ENCODE measurements around the gene CHAD. TPM values are rescaled to one million over a fixed set of nuclear protein-coding genes. Genes with fewer than 3 reads are reported as not detected.
"Not testable (repeated sequence)": the region's sequence is repeated elsewhere in the genome, so short reads cannot be mapped to it uniquely, and the experiment has no call there.

CHAD gene
- total RNA-seq, 1 experiment from 2014 or later, result not detected

- intact Hi-C loops (cut with micrococcal nuclease; ENCODE audit: unreplicated experiment), result no loop called here
- CTCF ChIA-PET, result interaction anchor here (1.1 to 4.9 kb wide), 4 partner anchors 12 to 51 kb away, joined by 3 to 39 read pairs (median 10); partner anchors contain the start of genes LRRC59 and RSAD1
- no TSS peak for BruUV-seq (replicated peaks)
- H3K36me3 ChIP-seq (ENCODE audit: control insufficient read depth, insufficient read depth, low read length), result no peaks in the 10 kb centered on the region
- TF ChIP-seq, protein P1, sequence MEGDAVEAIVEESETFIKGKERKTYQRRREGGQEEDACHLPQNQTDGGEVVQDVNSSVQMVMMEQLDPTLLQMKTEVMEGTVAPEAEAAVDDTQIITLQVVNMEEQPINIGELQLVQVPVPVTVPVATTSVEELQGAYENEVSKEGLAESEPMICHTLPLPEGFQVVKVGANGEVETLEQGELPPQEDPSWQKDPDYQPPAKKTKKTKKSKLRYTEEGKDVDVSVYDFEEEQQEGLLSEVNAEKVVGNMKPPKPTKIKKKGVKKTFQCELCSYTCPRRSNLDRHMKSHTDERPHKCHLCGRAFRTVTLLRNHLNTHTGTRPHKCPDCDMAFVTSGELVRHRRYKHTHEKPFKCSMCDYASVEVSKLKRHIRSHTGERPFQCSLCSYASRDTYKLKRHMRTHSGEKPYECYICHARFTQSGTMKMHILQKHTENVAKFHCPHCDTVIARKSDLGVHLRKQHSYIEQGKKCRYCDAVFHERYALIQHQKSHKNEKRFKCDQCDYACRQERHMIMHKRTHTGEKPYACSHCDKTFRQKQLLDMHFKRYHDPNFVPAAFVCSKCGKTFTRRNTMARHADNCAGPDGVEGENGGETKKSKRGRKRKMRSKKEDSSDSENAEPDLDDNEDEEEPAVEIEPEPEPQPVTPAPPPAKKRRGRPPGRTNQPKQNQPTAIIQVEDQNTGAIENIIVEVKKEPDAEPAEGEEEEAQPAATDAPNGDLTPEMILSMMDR (IDR thresholded peaks at IDR 0.05; ENCODE audit: insufficient read depth in 1 of 2, low read depth in 1 of 2, low read length in 1 of 2, severe bottlenecking in 1 of 2, unreplicated experiment in 1 of 2), result no peak
- peaks cover 49% of the 10 kb centered on the region for H3K4me1 ChIP-seq
- H3K4me3 Mint-ChIP-seq (ENCODE audit: unreplicated experiment), result no peak overlapping the region
- no peak overlapping the region for H3K4me3 ChIP-seq (ENCODE audit: low read depth, low read length)
- peak overlapping the region; percentile 0 for H3K27ac Mint-ChIP-seq (ENCODE audit: unreplicated experiment)
- no peaks in the 10 kb centered on the region for H3K9me3 ChIP-seq
- peaks cover 32% of the 10 kb centered on the region for H3K4me1 Mint-ChIP-seq (ENCODE audit: low read depth, unreplicated experiment)
- H3K27me3 ChIP-seq (replicated peaks; ENCODE audit: control insufficient read depth, insufficient read depth, low read length), result no peaks in the 10 kb centered on the region
- H3K36me3 Mint-ChIP-seq (ENCODE audit: insufficient read depth, unreplicated experiment), result peaks cover 31% of the 10 kb centered on the region
- POLR2A ChIA-PET, result interaction anchor here (0.5 to 1.4 kb wide), 4 partner anchors 8 to 33 kb away, joined by 3 to 5 read pairs (median 4); partner anchors contain the start of gene LRRC59
- DNase-seq, result peak; percentile 66 to 71
- H3K27me3 Mint-ChIP-seq (ENCODE audit: insufficient read depth, unreplicated experiment), result no peaks in the 10 kb centered on the region
- no peaks in the 10 kb centered on the region for H3K9me3 Mint-ChIP-seq (ENCODE audit: unreplicated experiment)
Measured at GRCh38 chr17:50430821-50431618, 37.7 kb downstream of the CHAD start.

DNA sequence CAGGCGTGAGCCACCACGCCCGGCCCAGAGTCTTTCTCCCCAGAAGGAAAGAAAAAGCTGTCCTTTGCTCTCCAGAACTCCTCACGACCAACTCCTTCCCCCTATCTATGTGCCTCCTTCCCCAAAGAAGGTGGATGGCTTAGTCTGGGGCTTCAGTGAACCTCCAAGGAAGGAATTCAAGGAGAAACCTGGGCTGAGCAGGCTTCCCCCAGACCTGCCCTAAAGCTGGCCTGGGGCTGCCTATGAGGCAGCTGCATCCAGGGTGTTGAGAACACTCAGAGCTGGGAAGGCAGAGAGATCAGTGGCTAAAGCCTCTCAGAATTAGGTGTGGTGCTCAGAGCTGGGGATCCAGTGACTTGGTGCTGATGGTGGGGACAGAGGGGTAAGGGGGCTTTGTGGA, 38.9 kb downstream of the CHAD start:
- no peak overlapping the region for H3K4me3 ChIP-seq (ENCODE audit: low read depth, low read length)
- DNase-seq, result peak in 1 of 2 experiments; percentile 38
- POLR2A ChIA-PET, result no interaction called here
- H3K4me1 Mint-ChIP-seq (ENCODE audit: low read depth, unreplicated experiment), result peaks cover 43% of the 10 kb centered on the region
- H3K36me3 Mint-ChIP-seq (ENCODE audit: insufficient read depth, unreplicated experiment), result peaks cover 27% of the 10 kb centered on the region
- intact Hi-C loops (cut with micrococcal nuclease; ENCODE audit: unreplicated experiment), result no loop called here
- no TSS peak for BruUV-seq (replicated peaks)
- no peaks in the 10 kb centered on the region for H3K36me3 ChIP-seq (ENCODE audit: control insufficient read depth, insufficient read depth, low read length)
- H3K27me3 Mint-ChIP-seq (ENCODE audit: insufficient read depth, unreplicated experiment), result no peaks in the 10 kb centered on the region
- peaks cover 58% of the 10 kb centered on the region for H3K4me1 ChIP-seq
- H3K27ac Mint-ChIP-seq (ENCODE audit: unreplicated experiment), result peak overlapping the region; percentile 71
- no peak overlapping the region for H3K4me3 Mint-ChIP-seq (ENCODE audit: unreplicated experiment)
- CTCF ChIA-PET, result interaction anchor here (1.0 to 4.9 kb wide), 5 partner anchors 32 to 71 kb away, joined by 3 to 39 read pairs (median 4); partner anchors contain the start of genes LRRC59 and RSAD1
- TF ChIP-seq, protein P1 (IDR thresholded peaks at IDR 0.05; ENCODE audit: insufficient read depth in 1 of 2, low read depth in 1 of 2, low read length in 1 of 2, severe bottlenecking in 1 of 2, unreplicated experiment in 1 of 2), result no peak
- H3K9me3 ChIP-seq, result no peaks in the 10 kb centered on the region
- H3K9me3 Mint-ChIP-seq (ENCODE audit: unreplicated experiment), result no peaks in the 10 kb centered on the region
- H3K27me3 ChIP-seq (replicated peaks; ENCODE audit: control insufficient read depth, insufficient read depth, low read length), result no peaks in the 10 kb centered on the region

GRCh38 chr17:50428831-50429424, 39.8 kb downstream of the CHAD start:
- peak; percentile 90 to 92 for DNase-seq
- peaks cover 52% of the 10 kb centered on the region for H3K4me1 Mint-ChIP-seq (ENCODE audit: low read depth, unreplicated experiment)
- Histone ChIP-seq H3K27me3 (replicated peaks; ENCODE audit: control insufficient read depth, insufficient read depth, low read length) (no peaks in the 10 kb centered on the region), H3K4me1 (peaks cover 67% of the 10 kb centered on the region), H3K9me3 (no peaks in the 10 kb centered on the region), H3K36me3 (ENCODE audit: control insufficient read depth, insufficient read depth, low read length) (no peaks in the 10 kb centered on the region), H3K4me3 (ENCODE audit: low read depth, low read length) (no peak overlapping the region)
- H3K4me3 Mint-ChIP-seq (ENCODE audit: unreplicated experiment), result peak overlapping the region; percentile 46
- H3K9me3 Mint-ChIP-seq (ENCODE audit: unreplicated experiment), result no peaks in the 10 kb centered on the region
- peaks cover 19% of the 10 kb centered on the region for H3K36me3 Mint-ChIP-seq (ENCODE audit: insufficient read depth, unreplicated experiment)
- TF ChIP-seq, protein P1 (IDR thresholded peaks at IDR 0.05; ENCODE audit: insufficient read depth in 1 of 2, low read depth in 1 of 2, low read length in 1 of 2, severe bottlenecking in 1 of 2, unreplicated experiment in 1 of 2), result no peak
- H3K27ac Mint-ChIP-seq (ENCODE audit: unreplicated experiment), result peak overlapping the region; percentile 71
- ChIA-PET POLR2A (interaction anchor here (0.6 to 1.9 kb wide), 4 partner anchors 11 to 435 kb away, joined by 3 to 10 read pairs (median 10); partner anchors contain the start of gene LRRC59), CTCF (interaction anchor here (1.0 to 4.9 kb wide), 5 partner anchors 14 to 72 kb away, joined by 3 to 39 read pairs (median 4); partner anchors contain the start of genes LRRC59 and RSAD1)
- no TSS peak for BruUV-seq (replicated peaks)
- no peaks in the 10 kb centered on the region for H3K27me3 Mint-ChIP-seq (ENCODE audit: insufficient read depth, unreplicated experiment)
- intact Hi-C loops (cut with micrococcal nuclease; ENCODE audit: unreplicated experiment), result no loop called here

GRCh38 chr17:50428126-50428525, 40.6 kb downstream of the CHAD start:
- ChIA-PET POLR2A (interaction anchor here (1.9 kb wide), 1 partner anchor 31 kb away, joined by 9 read pairs; the partner anchor contains the start of gene LRRC59), CTCF (interaction anchor here (1.2 to 4.9 kb wide), 6 partner anchors 15 to 73 kb away, joined by 3 to 40 read pairs (median 12); partner anchors contain the start of genes LRRC59 and RSAD1)
- peak in 1 of 2 experiments; percentile 36 for DNase-seq
- BruUV-seq (replicated peaks); H3K4me3 ChIP-seq (ENCODE audit: low read depth, low read length); H3K27me3 ChIP-seq (replicated peaks; ENCODE audit: control insufficient read depth, insufficient read depth, low read length); H3K9me3 ChIP-seq; intact Hi-C loops (cut with micrococcal nuclease; ENCODE audit: unreplicated experiment); H3K27me3 Mint-ChIP-seq (ENCODE audit: insufficient read depth, unreplicated experiment); H3K36me3 ChIP-seq (ENCODE audit: control insufficient read depth, insufficient read depth, low read length); H3K9me3 Mint-ChIP-seq (ENCODE audit: unreplicated experiment): not testable (repeated sequence)
- Mint-ChIP-seq H3K36me3 (ENCODE audit: insufficient read depth, unreplicated experiment) (peaks cover 15% of the 10 kb centered on the region), H3K4me3 (ENCODE audit: unreplicated experiment) (peak overlapping the region; percentile 80), H3K4me1 (ENCODE audit: low read depth, unreplicated experiment) (peaks cover 60% of the 10 kb centered on the region), H3K27ac (ENCODE audit: unreplicated experiment) (peak overlapping the region; percentile 54)
- H3K4me1 ChIP-seq, result peaks cover 73% of the 10 kb centered on the region
